Measurements from ENCODE around the gene RPL34.

The RPL34 gene

GRCh38 chr4:108620101-108620932 lies at the start of gene RPL34 (continued):
- TF ChIP-seq ZNF391 (tag by site-specific recombination; IDR thresholded peaks at IDR 0.05; ENCODE audit: borderline replicate concordance, low read depth), result no peak
- no peak for TF ChIP-seq WT1 (tag by site-specific recombination; IDR thresholded peaks at IDR 0.05)
- TF ChIP-seq ZNF610 (tag by site-specific recombination; IDR thresholded peaks at IDR 0.05; ENCODE audit: borderline replicate concordance), result no peak
- no peak for TF ChIP-seq ZNF670 (tag by site-specific recombination; IDR thresholded peaks at IDR 0.05; ENCODE audit: low read depth)
- TF ChIP-seq TSHZ1 (tag by site-specific recombination; IDR thresholded peaks at IDR 0.05; ENCODE audit: borderline replicate concordance), result no peak
- no peak for TF ChIP-seq ZNF791 (tag by site-specific recombination; IDR thresholded peaks at IDR 0.05)
- TF ChIP-seq SP7 (tag by site-specific recombination; IDR thresholded peaks at IDR 0.05), result peak; percentile 44; the same call in 1 of the 2 replicates
- TF ChIP-seq ZNF792 (tag by site-specific recombination; IDR thresholded peaks at IDR 0.05), result no peak
- no peak for TF ChIP-seq ZNF621 (tag by site-specific recombination; IDR thresholded peaks at IDR 0.05)
- TF ChIP-seq HIC1 (tag by site-specific recombination; IDR thresholded peaks at IDR 0.05), result no peak
- TF ChIP-seq PRDM10 (tag by site-specific recombination; IDR thresholded peaks at IDR 0.05), result no peak
- TF ChIP-seq GLIS1 (tag by site-specific recombination; IDR thresholded peaks at IDR 0.05), result no peak
- TF ChIP-seq ZNF366 (tag by site-specific recombination; conservative IDR thresholded peaks at IDR 0.05), result peak; percentile 64; the same call in 1 of the 2 replicates
- peak; percentile 66 for TF ChIP-seq ZNF501 (tag by site-specific recombination; IDR thresholded peaks at IDR 0.05)
- peak; percentile 92 for TF ChIP-seq SP2 (tag by site-specific recombination; IDR thresholded peaks at IDR 0.05)
- TF ChIP-seq ZNF521 (tag by site-specific recombination; IDR thresholded peaks at IDR 0.05), result no peak
- no peak for TF ChIP-seq ZNF266 (tag by site-specific recombination; IDR thresholded peaks at IDR 0.05; ENCODE audit: low read depth)
- no peak for TF ChIP-seq SALL2 (tag by site-specific recombination; IDR thresholded peaks at IDR 0.05; ENCODE audit: borderline replicate concordance)
- TF ChIP-seq ZNF350 (tag by site-specific recombination; IDR thresholded peaks at IDR 0.05), result no peak
- TF ChIP-seq ZNF777 (tag by site-specific recombination; IDR thresholded peaks at IDR 0.05; ENCODE audit: borderline replicate concordance), result no peak
- no peak for TF ChIP-seq ZNF10 (tag by site-specific recombination; IDR thresholded peaks at IDR 0.05)
- TF ChIP-seq ZSCAN16 (tag by site-specific recombination; IDR thresholded peaks at IDR 0.05), result no peak
- TF ChIP-seq YY1 (tag by site-specific recombination; IDR thresholded peaks at IDR 0.05), result peak; percentile 74
- TF ChIP-seq ZNF112 (tag by site-specific recombination; IDR thresholded peaks at IDR 0.05), result no peak
- TF ChIP-seq ZNF324 (tag by site-specific recombination; IDR thresholded peaks at IDR 0.05), result peak; percentile 19; the same call in 1 of the 2 replicates
- TF ChIP-seq ZNF311 (tag by site-specific recombination; IDR thresholded peaks at IDR 0.05; ENCODE audit: borderline replicate concordance), result no peak
- TF ChIP-seq ZNF837 (tag by site-specific recombination; IDR thresholded peaks at IDR 0.05), result no peak
- no peak for TF ChIP-seq PRDM1 (tag by site-specific recombination; IDR thresholded peaks at IDR 0.05)
- no peak for TF ChIP-seq TRIM28 (IDR thresholded peaks at IDR 0.05; ENCODE audit: borderline replicate concordance, low read length)
- no peak for TF ChIP-seq ZNF398 (tag by site-specific recombination; IDR thresholded peaks at IDR 0.05)

Data from HEK293 (cell line).